ENCODE measurements around the gene SMR3A.

SMR3A gene

DNA sequence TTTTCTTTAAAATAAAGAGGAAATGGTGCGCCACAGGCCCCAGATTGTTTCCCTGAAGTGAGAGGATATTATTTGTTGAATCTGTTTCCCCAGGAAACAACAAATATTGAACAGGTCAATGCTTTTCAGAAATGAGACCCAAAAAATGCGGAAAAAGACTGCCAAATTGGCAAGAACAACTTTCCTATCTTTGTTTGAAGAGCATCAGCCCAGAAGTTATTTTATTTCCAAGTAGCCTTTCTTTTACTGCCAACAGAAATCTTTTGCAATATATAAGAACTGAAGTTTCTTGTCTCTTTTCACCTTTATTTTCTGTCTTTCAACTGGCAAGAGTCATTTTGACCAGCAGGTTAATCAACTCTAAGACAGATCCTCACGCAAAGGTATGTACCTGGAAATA lies at the start of gene SMR3A:
Gene SMR3A (plus strand): TSS at position 301 of the 400 bp plus-strand sequence. CDS start 1,356 bp downstream, outside the sequence.
- no peak for DNase-seq (ENCODE audit: low spot score)

DNA sequence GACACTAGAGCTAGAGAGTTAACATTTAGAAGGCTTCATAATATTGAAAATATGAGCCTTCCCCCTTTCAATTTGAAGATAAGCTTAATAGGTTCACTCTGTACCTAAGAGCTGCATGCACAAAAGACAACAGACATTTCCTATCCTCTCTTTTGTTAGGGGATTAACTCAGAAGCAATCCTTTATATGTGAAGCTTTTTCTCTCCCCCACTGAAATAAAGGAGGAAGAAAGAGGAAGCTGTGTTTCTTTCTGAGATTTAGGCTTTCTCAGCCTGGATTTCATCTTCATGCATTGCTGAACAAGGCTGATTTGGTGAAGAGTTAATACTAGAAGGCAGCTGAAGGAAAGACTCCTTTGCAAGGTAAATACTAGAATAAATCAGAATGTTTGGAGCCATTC lies 46.8 kb upstream of the SMR3A start:
- no peak for DNase-seq (ENCODE audit: low spot score)

DNA sequence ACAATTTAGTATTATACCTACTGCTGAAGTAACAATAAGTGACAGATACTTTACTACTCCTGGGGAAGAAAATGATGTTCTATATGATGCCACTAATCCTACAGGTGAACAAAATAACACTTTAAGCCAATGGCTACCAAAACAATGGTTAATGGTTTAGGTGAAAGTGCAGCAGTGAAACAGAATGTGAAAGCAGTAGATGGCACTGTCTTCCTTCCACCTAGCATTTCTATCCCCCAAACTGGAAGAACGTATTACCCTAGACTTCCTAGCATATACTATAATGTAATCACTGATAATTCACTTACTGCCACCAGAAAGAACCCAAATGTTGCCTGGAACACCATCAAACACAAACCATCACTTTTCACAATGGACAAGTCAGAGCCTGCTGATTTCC lies 44.6 kb upstream of the SMR3A start:
- DNase-seq (ENCODE audit: low spot score), result no peak

DNA sequence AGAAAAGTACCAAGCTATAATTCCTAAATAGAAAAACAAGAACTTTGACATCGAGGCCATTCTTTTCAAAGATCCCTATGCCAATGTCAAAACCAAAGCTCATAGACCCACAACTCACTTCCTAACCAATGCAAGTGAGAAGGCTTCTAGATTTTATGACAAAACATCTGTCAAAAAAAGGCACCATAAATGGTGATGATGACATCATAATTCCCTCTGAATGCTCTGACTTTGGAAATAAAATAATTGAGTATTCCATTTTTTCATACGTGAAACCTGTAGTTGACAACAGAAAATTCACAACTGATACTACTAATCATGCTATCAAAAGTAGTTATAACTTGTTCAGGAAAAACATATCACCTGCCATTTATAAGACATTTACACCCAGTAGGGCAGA lies 34.5 kb upstream of the SMR3A start:
- no peak for DNase-seq (ENCODE audit: low spot score)

DNA sequence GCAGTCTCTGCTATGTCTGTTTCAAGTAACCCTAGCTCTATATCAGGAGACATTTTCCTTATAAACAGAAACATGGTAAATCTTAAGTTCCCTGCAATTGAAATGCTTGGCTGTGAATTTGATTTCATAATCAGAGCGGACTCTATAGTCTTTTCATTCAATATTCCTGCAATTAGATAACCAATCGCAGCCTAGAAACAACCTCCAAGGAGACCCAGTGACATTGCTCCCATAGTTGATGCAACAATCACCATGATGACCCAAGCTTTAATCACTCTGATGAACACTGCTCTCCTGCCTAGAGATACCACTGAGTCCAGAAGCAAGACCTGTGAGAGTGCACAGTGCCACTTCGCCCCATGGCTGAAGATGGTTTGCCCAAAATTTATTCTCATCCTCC lies 25.9 kb upstream of the SMR3A start, which contains the start of gene CABS1:
Gene CABS1 (plus strand): TSS at position 301 of the 400 bp plus-strand sequence. CDS start 59 bp downstream, at position 360.
- no peak for DNase-seq (ENCODE audit: low spot score)

DNA sequence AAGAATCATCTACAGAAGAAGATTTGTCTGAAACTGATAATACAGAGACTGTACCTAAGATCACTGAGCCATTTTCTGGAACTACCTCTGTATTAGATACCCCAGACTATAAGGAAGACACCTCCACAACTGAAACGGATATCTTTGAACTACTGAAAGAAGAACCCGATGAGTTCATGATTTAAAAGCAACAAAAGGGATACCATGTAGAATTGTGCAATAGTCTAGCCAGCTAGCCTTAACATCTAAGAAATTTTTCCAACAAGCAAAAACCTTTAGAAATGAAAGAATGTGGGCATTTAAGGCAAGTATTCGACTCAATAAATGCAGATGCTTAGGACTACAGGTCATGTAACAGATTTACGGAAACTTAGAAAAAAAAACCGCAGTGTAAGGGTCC lies 24.5 kb upstream of the SMR3A start:
- no peak for DNase-seq (ENCODE audit: low spot score)

DNA sequence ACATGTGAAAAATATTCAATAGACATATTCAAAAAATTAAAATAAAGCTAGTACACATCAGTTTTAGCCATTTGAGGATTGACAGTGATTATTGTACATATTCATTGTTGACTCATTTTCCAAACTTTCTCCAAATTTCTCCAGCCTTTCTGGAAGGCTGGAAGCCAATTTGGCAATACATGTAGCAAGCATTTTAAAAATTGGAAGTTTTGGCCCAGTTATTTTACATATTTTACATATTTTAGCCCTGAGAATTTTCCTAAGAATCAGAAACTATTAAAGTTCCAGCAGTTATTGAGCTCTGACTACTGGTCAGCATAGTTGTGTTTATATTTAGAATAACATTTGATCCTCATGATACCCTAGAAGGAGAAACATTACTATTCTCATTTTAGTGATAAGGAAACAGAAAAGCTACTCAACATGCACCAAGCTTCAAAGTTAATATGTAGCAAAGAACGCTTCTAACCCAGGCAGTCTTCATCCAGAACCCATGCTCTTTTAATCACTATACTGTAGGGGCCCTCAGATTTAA lies 22.6 kb upstream of the SMR3A start:
- DNase-seq (ENCODE audit: low spot score), result no peak

DNA sequence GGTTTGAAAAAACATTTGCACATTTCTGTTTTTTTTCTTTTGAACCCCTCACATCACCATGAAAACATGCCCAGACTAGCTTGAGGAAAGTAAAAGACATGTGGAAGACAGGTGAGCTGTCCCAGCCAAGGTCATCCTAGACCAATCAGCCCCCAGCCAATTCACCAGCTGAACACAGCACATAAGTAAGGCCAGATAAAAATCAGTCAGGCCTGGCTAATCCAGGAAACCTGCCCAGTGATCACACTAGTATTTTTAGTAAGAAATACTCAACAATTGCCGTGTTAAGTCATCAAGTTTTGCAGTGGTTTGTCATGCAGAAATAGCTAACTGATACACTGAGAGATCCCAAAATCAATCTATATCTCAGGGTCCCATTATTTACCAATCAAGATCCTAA lies 4.4 kb upstream of the SMR3A start:
- DNase-seq (ENCODE audit: low spot score), result no peak

DNA sequence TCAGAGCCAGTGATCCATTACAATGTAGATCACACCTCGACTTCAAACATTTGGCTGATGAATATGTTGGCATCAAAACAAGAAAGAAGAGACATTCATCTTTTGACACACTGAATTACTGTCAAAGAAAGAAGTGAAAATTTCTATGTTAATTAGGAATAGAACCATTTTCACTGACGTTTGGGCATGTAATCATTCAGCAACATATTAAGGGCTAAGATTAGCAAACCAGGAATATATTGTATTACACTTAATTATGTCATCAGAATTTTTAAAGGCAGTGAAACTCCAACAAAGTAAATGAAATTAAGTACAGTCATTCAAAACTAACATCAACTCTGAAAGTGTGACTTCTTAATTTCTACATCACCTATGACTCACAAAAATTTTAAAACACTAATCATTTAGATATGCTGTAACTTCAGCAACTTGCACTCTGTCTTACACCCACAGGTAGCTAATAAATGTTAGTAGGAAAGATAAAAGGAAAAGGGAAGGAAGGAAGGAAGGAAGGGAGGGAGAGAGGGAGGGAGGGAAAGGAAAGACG lies 1.4 kb upstream of the SMR3A start:
- DNase-seq (ENCODE audit: low spot score), result no peak

DNA sequence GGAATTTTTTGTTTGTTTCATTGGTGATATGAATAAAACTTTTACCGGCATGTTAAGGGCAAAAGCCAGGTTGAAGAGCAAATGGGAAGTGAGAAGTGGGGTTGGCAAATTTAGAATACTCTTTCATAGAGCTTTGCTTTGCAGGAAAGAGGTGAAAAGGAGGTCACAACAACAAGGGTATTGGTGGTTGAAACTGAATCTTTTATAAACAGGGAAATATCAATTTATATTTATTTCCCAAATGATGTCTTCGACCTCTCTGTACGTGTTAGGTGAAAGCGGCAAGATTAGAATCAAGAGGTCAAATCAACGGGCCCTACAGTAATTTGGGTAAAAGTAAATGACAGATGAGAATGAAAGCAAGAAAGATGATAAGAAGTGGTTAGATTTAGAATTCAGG lies 3.4 kb downstream of the SMR3A start:
- no peak for DNase-seq (ENCODE audit: low spot score)

DNA sequence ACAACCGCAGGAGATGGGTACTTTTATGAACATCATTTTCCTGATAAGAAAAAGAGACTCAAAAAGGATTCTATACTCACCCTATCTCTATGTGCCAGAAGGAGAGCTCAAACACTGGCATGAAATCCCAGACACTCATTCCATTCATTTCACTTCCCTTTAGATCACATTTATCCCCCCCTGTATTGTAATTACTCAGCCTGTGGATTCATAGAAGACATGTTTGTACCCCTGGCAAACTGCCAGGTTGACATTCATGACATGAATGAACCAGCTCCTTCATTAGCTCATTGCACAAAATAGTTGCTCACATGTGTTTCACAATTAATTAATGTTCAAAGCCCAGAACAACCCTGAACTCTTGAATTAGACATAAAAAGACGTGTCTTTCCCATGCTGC lies 4.9 kb downstream of the SMR3A start:
- no peak for DNase-seq (ENCODE audit: low spot score)

DNA sequence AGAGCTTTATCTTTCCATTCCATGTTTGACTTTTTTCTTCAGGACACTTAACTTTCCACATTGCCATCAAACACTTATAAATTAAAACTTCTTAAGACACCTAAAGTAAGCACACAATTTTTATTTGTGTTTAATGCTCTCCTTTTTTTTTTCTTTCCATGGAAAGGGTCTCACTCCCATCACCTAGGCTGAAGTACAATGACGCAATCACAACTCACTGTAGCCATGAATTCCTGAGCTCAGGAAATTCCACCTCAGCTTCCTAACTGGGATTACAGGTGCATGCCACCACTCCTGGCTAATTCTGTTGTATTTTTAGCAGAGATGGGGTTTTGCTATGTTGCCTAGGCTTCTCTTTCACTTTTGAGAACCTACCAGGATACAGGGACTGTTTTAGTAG lies 7.3 kb downstream of the SMR3A start:
- DNase-seq (ENCODE audit: low spot score), result no peak

DNA sequence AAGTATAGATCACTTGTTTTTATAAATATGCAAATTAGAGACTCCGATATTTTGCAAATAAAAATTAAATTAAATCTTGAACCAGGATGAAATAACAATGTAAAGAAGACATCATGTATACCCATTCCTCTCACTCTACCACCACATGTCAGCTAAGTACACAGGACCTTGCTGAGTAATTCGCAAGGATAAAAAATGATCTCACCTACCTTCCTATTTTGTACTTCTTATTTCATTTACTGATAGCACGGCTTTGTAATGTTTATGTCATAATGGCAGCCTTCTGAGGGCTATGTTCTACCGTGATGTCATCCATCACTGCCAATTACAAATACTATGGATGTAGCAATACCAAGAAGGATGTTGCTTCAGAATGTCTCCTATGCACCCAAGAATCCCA lies 11.4 kb downstream of the SMR3A start:
- DNase-seq (ENCODE audit: low spot score), result no peak

DNA sequence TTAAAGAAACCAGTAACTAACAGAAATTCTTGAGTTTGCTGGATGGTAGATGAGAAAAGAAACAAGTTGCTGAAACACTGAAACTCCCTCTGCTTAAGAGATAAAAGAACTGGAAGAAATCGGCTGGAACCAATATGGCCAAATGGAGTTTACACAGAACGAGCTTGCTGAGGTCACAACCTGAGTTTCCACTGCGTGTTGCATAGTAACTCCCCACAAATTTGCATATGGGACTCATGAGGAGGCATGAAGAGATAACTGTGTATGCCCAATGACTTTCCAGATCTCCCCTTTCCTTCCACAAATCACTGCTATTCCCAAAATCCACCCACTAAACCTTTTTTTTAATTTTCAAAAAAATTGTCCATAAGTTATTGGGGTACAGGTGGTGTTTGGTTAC lies 12.2 kb downstream of the SMR3A start:
- DNase-seq (ENCODE audit: low spot score), result no peak

DNA sequence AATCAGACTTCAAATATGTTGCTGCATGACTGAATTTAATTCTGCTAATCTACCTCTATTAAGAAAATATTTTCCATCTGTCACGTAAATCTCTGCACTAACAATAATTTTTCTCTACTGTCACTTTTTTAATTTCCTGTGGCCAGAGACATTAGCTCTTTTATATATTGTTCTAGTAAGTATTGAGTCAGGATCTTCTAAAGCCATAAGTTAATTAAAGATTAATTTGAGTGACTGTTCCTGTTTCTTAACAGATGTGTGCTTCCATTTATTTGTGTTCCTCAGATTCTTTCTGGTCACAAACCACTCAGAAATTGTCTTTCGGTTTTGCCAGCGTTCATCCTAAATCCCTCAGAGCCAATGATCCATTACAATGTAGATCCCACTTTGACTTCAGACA lies 20.0 kb downstream of the SMR3A start:
- no peak for DNase-seq (ENCODE audit: low spot score)

DNA sequence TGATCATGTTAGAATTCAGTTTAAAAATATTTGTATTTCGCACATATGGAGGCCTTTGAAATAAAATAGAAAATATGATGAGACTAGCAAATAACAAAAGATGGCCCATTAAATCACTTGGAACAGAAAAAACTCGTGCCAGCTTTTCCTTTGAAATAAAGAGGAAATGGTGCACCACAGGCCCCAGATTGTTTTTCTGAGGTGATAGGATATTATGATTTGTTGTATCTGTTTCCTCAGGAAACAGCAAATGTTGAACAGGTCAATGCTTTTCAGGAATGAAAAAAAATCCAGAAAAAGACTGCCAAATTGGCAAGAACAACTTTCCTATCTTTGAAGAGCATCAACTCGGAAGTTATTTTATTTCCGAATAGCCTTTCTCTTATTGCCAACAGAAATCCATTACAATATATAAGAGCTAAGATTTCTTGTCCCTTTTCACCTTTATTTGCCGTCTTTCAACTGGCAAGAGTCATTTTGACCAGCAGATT lies 22.2 kb downstream of the SMR3A start, which contains the start of gene SMR3B:
Gene SMR3B (plus strand): TSS at position 441 of the 491 bp plus-strand sequence. CDS start 1,380 bp downstream, outside the sequence.
- DNase-seq (ENCODE audit: low spot score), result no peak

DNA sequence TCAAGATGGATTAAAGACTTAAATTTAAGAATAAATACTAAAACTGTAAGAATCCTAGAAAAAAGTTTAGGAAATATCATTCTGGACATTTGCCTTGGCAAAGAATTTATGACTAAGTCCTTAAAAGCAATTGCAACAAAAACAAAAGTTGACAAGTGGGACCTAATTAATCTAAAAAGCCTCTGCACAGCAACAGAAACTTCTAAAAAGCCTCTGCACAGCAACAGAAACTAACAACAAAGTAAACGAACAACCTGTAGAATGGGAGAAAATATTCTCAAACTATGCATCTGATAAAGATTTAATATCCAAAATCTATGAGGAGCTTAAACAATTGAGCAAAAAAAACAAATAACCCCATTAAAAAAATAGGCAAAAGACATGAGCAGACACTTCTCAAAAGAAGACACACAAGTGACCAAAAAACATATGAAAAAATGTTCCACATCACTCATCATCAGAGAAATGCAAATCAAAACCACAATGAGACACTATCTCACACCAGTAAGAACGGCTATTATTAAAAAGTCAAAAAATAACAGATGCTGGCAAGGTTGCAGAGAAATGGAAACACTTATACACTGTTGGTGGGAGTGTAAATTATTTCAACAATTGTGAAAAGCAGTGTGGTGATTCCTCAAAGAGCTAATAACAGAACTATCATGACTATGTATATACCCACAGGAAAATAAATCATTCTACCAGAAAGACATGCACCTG lies 31.7 kb downstream of the SMR3A start:
- no peak for DNase-seq (ENCODE audit: low spot score)

DNA sequence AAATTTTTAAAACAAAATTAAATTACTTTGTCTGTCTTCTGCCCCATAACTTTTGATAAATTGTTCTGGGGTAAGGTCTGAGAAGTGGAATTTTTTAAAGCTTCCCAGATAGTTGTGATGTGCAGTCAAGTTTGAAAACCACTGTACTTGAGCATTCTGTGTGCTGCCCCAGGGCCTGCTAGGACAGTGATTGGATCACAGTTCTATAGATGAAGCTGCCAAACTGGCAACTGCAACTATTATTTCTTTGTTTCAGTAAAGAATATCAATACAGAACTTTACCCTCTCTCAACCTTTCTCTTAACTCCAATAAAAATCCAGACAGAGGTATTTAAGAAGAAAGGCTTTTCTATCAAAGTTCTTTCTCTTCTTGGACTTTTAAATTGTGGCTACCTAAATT lies 37.0 kb downstream of the SMR3A start, which contains the start of gene OPRPN:
Gene OPRPN (plus strand): TSS at position 361 of the 400 bp plus-strand sequence. CDS start 1,346 bp downstream, outside the sequence.
- no peak for DNase-seq (ENCODE audit: low spot score)

DNA sequence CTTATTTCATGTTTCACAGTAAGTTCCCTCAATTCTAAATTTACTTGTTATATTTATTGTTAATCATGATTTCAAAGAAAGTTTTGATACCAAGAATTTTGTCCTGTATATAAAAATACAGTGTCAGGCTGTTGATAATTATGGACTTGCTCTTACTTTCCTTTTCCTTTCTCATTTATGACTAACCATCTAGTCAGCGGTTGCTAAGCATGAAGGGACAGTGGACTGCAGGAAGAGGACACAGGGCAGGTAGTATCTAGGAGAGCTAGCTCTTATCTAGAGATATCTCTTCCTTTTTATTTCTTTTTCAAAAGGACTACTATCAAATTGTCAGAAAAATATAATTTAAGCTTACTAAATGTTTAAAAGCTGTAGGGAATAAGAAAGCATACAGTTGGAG lies 38.8 kb downstream of the SMR3A start:
- DNase-seq (ENCODE audit: low spot score), result no peak

DNA sequence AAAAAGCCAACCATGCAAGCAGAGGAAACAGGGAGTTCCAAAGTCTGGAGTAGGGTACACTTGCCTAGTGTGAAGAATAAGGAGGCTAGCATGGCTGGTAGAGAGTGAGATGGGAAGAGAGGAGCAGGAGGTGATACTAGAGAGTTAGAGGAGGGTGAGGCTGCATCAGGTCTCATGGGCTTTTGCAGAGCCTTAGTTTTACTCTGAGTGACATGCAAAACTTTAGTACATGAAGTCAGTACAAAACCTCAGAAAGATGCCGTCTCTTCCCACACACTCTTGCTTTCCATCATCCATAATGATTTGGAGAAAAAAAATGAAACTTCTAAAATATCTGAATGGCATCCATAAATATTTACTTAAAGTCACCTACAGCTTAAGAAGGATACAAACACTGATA lies 42.2 kb downstream of the SMR3A start:
- no peak for DNase-seq (ENCODE audit: low spot score)

DNA sequence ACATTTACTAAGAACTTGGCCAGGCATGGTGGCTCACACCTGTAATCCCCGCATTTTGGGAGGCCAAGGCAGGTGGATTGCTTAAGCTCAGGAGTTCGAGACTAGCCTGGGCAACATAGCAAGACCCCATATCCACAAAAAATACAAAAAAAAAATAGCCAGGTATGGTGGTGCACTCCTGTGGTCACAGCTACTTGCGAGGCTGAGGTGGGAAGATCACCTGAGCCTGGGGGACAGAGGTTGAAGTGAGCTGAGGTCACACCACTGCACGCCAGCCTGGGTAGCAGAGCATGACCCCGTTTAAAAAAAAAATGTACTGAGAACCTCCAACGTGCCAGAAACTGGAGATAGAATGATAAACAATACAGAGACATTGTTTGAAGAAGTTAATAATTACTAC lies 45.2 kb downstream of the SMR3A start:
- DNase-seq (ENCODE audit: low spot score), result no peak
